HL-60 (cell line): ENCODE results near the gene EBF3.

Source experiments
- DNase-seq, 2 experiments: peaks; one replicate each; pipeline ENCODE4 v3.0.0-alpha.2; 2010 to 2020; ENCODE audit warnings: low read depth in 1 of 2, low spot score in 1 of 2
- H3K27ac ChIP-seq: fragments of 250-450 bp; sonication (Bioruptor Pico); replicated peaks from 2 replicates; pipeline ENCODE4 v1.5.1; 2020; ENCODE audit warnings: mild to moderate bottlenecking, moderate library complexity
- H3K27me3 ChIP-seq: fragments of 250-450 bp; sonication (Bioruptor Pico); 2 replicates; pipeline ENCODE4 v1.5.1; 2021; ENCODE audit warnings: mild to moderate bottlenecking, moderate library complexity; ENCODE audit not compliant: insufficient read depth, poor library complexity, severe bottlenecking
- H3K4me3 ChIP-seq: replicated peaks from 2 replicates; pipeline ENCODE4 v1.5.1; 2011; ENCODE audit warnings: mild to moderate bottlenecking, control low read depth, low read length; ENCODE audit not compliant: insufficient read depth
- CTCF ChIP-seq: IDR thresholded peaks from one replicate; pipeline ENCODE4 v1.5.1; 2011; ENCODE audit warnings: low read length, control low read depth, inconsistent platforms; ENCODE audit not compliant: insufficient read depth
- GABPA ChIP-seq: IDR thresholded peaks from 2 replicates; pipeline ENCODE4 v1.6.1; 2012; ENCODE audit warnings: low read depth
- POLR2AphosphoS5 ChIP-seq: IDR thresholded peaks from 2 replicates; pipeline ENCODE4 v1.6.1; 2012; ENCODE audit warnings: low read depth
- SPI1 ChIP-seq: IDR thresholded peaks from 2 replicates; pipeline ENCODE4 v1.6.1; 2012; ENCODE audit warnings: low read depth, mild to moderate bottlenecking, borderline replicate concordance
- TF ChIP-seq, protein P1 (sequence below): IDR thresholded peaks from 2 replicates; pipeline ENCODE4 v1.6.1; 2012; ENCODE audit warnings: low read depth; ENCODE audit not compliant: insufficient replicate concordance

Gene EBF3

GRCh38 chr10:129849853-129850252, 114.2 kb downstream of the EBF3 start:
- no peaks in the 10 kb centered on the region for H3K27me3 ChIP-seq
- no peak overlapping the region for H3K4me3 ChIP-seq

DNA sequence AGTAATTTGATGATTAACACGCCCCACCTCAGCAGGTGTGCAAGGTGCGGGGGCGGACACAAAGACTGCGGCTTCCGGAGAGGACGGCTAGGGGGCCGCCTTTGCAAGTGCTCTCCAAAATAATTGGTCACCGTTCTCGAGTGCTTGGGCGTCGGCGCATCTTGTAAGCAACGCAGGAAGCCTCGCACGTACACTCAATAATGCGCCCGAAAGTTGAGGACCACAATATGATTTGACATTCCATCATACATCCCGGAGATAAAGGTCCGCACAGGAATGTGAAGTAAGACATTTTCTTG, 114.7 kb downstream of the EBF3 start:
- TF ChIP-seq, protein P1, sequence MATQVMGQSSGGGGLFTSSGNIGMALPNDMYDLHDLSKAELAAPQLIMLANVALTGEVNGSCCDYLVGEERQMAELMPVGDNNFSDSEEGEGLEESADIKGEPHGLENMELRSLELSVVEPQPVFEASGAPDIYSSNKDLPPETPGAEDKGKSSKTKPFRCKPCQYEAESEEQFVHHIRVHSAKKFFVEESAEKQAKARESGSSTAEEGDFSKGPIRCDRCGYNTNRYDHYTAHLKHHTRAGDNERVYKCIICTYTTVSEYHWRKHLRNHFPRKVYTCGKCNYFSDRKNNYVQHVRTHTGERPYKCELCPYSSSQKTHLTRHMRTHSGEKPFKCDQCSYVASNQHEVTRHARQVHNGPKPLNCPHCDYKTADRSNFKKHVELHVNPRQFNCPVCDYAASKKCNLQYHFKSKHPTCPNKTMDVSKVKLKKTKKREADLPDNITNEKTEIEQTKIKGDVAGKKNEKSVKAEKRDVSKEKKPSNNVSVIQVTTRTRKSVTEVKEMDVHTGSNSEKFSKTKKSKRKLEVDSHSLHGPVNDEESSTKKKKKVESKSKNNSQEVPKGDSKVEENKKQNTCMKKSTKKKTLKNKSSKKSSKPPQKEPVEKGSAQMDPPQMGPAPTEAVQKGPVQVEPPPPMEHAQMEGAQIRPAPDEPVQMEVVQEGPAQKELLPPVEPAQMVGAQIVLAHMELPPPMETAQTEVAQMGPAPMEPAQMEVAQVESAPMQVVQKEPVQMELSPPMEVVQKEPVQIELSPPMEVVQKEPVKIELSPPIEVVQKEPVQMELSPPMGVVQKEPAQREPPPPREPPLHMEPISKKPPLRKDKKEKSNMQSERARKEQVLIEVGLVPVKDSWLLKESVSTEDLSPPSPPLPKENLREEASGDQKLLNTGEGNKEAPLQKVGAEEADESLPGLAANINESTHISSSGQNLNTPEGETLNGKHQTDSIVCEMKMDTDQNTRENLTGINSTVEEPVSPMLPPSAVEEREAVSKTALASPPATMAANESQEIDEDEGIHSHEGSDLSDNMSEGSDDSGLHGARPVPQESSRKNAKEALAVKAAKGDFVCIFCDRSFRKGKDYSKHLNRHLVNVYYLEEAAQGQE: no peak
- TF ChIP-seq SPI1 (no peak), POLR2AphosphoS5 (no peak), CTCF (no peak), GABPA (no peak)
- Histone ChIP-seq H3K4me3 (no peak overlapping the region), H3K27me3 (no peaks in the 10 kb centered on the region), H3K27ac (no peak overlapping the region)
- no peak for DNase-seq

More at GRCh38 chr10:129849853-129850252, 114.2 kb downstream of the EBF3 start:
- H3K27ac ChIP-seq: no peak overlapping the region
- DNase-seq: no peak
- no peak for TF ChIP-seq POLR2AphosphoS5
- no peak for TF ChIP-seq SPI1
- TF ChIP-seq CTCF: no peak
- no peak for TF ChIP-seq GABPA
- TF ChIP-seq, protein P1: no peak

DNA sequence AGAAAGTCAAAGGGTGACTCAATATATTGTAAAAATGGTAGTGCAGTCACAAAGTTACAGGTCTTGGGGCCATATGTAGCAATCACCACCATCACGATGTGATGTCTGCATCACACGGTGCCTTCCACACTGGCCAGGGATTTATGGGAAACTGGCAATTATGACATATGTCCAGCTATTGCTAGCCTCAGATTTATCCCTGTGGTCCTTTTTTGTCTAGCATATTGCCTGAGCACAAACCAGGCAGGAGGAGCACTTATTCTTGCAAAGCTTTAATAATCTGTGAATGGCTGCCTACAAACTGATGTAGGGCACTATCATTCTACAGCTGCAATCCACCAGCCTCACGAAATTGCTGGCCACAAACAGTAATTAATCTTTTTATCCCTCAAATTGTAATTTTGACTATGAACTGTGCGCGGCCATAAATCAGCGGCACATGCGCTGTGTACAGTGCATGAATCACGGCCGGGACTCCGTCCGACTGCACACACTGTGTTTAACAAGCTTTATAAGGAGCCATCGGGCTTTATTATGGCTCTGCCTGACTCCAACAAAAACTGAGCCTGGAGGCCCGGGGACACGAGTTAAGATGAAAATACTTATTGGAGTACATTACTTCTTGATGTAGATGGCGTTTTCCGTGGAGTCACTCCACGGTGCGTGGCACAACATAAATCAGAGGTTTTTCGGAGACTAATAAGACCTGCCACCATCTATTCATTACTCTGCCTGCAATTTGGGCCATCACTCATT, 115.2 kb downstream of the EBF3 start:
- TF ChIP-seq GABPA (no peak), CTCF (no peak), SPI1 (no peak)
- TF ChIP-seq, protein P1: no peak
- no peak for DNase-seq
- no peak overlapping the region for H3K27ac ChIP-seq
- H3K4me3 ChIP-seq: no peak overlapping the region
- H3K27me3 ChIP-seq: no peaks in the 10 kb centered on the region
